Fibroblast of the aortic adventitia (primary cell): ENCODE measurements around the gene CCL15. TPM values are rescaled to one million over a fixed set of nuclear protein-coding genes. Genes with fewer than 3 reads are reported as not detected.

ENCODE experiments used
- DNase-seq: peaks from one replicate; pipeline ENCODE4 v3.0.0-alpha.2; 2010; ENCODE audit warnings: low read depth
- H3K4me3 ChIP-seq: 2 replicates; pipeline ENCODE4 v1.5.1; 2011; ENCODE audit warnings: low read depth, mild to moderate bottlenecking, control low read depth, low read length, moderate library complexity
- CTCF ChIP-seq: IDR thresholded peaks from 2 replicates; pipeline ENCODE4 v1.5.1; 2011; ENCODE audit warnings: mild to moderate bottlenecking, low read length, control low read depth, inconsistent platforms; ENCODE audit not compliant: insufficient read depth
- total RNA-seq: library from RNA; depleted of rRNA; stranded (reverse); fragments of >200 nt; gene quantifications from 2 replicates; pipeline ENCODE4 v1.2.3, GENCODE V29; 2012; ENCODE audit warnings: low replicate concordance

The CCL15 gene
- not detected in 2 replicates for total RNA-seq

- H3K4me3 ChIP-seq = no peak within 1 kb of the TSS
- DNase-seq = no peak
- no peak for TF ChIP-seq CTCF
Measured at GRCh38 chr17:36001110-36001771, at the start of gene CCL15. Gene CCL15 (minus strand): TSS chr17:36001553. CDS start chr17:36001492, 61 bp downstream.

- no peak for TF ChIP-seq CTCF
- no peak for DNase-seq
- no peak overlapping the region for H3K4me3 ChIP-seq
Measured at GRCh38 chr17:36049643-36050042, 48.3 kb upstream of the CCL15 start.

DNA sequence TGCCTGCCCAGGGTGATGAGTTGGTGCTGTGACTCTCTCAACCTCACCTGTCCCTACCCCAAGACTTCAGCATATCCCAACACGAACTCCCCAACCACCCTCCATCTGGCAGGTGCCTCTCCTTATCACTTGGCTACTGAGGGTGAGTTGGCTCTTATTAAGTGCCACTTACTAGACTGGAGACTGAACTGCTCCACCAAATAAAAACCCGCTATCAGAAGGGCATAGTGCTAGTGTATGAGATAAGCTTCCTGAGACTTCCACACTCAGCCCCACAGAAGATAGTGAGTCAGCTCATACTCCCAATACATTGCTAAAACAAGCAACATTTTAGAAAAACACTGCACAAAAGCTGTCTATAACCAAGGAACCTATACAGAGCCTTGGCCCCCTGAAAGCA, 46.7 kb upstream of the CCL15 start:
- TF ChIP-seq CTCF = no peak
- DNase-seq = no peak
- H3K4me3 ChIP-seq = no peak overlapping the region

DNA sequence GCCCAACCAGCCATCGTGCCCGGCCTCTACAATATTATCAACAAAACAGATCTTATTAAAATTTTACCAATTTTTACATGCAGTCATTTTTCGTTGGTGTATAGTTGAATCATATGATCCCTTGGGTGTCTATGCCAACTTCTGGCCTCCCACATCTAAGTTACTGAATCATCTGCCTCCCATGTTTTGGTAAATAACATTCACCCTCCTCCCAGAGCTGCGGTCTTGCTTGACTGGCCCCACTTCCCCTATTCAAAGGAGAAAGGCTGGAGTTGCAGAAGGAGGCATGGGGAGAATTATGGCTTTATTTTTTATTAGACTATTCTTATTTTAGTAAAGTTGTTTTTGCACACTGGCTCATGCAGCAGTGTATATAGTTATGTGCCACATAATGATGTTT, 34.9 kb upstream of the CCL15 start:
- DNase-seq = no peak
- TF ChIP-seq CTCF = no peak
- no peak overlapping the region for H3K4me3 ChIP-seq

GRCh38 chr17:36034127-36034526, 32.8 kb upstream of the CCL15 start:
- no peak overlapping the region for H3K4me3 ChIP-seq
- no peak for DNase-seq
- TF ChIP-seq CTCF = no peak

- DNase-seq = no peak
- no peak overlapping the region for H3K4me3 ChIP-seq
- no peak for TF ChIP-seq CTCF
Measured at GRCh38 chr17:36030956-36031355, 29.6 kb upstream of the CCL15 start.

DNA sequence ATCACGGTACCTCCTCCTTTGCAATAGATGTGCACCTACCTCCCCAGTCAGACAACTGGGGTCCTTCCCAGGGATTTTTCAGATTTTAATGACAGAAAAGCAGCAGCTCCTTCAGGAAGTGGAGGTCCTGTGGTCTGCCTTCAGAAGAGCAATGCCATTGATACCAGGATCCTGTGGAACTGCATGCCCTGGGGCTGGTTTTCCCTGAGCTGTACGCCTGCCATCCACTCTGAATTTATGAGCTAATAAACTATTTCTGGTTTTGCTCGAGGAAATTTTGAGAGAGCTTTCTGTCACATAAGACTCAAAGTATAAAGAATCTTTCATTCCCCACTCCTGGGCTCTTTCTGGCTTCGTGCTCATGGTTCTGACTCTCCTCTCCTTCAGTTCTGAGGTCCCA, 26.4 kb upstream of the CCL15 start:
- no peak for TF ChIP-seq CTCF
- no peak overlapping the region for H3K4me3 ChIP-seq
- DNase-seq = no peak
